Endometrial microvascular endothelial cells (primary cell): ENCODE results near the gene TRAPPC2L. TPM values are rescaled to one million over a fixed set of nuclear protein-coding genes. Genes with fewer than 3 reads are reported as not detected.
"Not testable (repeated sequence)": the region's sequence is repeated elsewhere in the genome, so short reads cannot be mapped to it uniquely, and the experiment has no call there.

Experiments used
- in situ Hi-C: cut with HindIII; loops from 2 replicates; pipeline ENCODE4 v1.10.0; 2017; ENCODE audit warnings: low sequenced_read_pairs, low pct_unique_long_range_greater_than_20kb; ENCODE audit errors: inconsistent ontology term
- total RNA-seq: library from RNA; depleted of rRNA; stranded (reverse); fragments of >200 nt; gene quantifications from one replicate; pipeline ENCODE4 v1.2.3, GENCODE V29; 2015; ENCODE audit errors: inconsistent ontology term

Gene TRAPPC2L
- total RNA-seq, 1 donor from 2014 or later, result 54.1 TPM

GRCh38 chr16:88817785-88818574 lies 38.9 kb upstream of the TRAPPC2L start:
- in situ Hi-C loops, result no loop called here

GRCh38 chr16:88818575-88818874 lies 38.4 kb upstream of the TRAPPC2L start:
- in situ Hi-C loops, result no loop called here

DNA sequence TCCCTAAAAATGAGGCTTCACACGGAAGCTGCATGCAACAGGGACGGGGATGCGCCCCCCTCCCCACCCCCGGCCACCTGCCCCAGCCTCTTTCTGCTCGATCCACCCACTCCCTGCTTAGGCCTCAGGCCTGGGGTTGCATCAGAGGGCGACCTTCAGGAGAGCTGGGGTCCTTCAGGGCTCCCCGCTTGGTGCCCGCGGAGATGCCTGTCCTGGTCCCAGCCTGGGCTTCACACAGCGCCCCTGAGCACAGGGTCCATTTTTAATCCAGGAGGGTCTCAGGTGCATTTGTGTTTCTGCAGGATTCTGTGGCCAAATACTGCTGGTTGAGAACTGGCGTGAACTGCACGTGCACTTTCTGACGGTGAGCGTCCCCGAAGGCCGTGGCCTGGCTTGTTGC lies 37.8 kb upstream of the TRAPPC2L start:
- in situ Hi-C loops, result no loop called here

DNA sequence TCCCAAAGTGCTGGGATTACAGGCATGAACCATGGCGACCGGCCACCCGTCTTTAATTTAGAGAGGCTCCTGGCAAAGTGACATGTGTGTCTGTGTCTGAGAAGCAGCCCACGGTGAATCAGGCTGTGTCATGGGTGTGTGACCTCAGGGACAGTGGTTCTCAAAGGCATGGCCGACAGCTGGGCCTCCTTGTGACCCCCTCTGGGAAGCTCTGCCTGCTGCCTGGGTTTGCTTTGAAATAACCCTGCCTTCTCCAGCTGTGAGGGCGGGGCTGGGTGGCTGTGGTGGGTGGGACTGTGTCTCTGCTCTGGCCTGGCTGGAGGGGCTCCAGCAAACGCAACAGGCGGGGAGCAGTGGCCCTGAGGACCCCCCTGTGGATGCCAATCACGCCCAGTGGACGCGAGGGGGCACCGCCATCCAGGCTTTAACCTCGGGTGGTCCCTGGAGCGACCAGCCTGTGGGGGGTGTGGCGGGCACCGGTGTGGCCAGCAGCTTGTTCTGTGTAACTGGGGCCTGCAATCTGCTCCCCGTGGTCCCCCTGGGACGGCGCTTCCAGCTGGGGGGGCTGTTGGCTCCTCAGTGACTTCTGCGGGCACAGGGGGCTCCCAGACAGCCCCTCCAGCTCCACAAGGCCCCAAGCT lies 36.4 kb upstream of the TRAPPC2L start:
- in situ Hi-C loops, result no loop called here

DNA sequence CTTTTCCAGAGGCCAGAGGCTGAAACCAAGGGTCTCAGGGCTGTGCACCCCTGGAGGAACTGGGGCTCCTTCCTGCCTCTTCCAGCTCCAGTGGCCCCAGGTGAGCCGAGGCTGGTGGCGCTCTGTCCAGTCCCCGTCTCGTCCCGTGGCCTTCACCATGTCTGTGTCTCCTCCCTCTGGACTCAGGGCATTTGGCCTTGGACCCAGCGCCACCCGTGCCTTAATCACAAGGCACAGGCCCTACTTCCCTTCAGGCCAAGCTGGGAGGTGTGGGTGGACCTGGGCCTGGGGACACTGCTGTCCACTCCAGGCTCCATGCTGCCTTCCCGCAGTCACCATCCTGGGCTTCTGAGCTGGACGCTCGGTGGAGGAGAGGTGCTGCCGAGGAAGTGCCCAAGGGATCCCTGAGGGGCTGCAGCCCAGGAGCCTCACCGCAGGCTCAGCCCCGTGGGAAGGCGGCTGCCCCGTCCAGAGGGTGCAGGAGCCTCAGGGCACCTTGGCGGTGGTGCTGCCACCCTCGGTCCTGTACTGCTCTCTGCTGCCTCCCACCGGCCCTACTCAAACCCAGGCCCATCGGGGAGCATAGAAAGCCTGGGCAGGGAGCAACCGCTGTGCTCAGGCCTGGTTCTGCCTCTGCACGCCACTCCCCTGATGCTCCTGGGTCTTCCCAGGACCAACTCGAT lies 35.6 kb upstream of the TRAPPC2L start:
- in situ Hi-C loops, result no loop called here

DNA sequence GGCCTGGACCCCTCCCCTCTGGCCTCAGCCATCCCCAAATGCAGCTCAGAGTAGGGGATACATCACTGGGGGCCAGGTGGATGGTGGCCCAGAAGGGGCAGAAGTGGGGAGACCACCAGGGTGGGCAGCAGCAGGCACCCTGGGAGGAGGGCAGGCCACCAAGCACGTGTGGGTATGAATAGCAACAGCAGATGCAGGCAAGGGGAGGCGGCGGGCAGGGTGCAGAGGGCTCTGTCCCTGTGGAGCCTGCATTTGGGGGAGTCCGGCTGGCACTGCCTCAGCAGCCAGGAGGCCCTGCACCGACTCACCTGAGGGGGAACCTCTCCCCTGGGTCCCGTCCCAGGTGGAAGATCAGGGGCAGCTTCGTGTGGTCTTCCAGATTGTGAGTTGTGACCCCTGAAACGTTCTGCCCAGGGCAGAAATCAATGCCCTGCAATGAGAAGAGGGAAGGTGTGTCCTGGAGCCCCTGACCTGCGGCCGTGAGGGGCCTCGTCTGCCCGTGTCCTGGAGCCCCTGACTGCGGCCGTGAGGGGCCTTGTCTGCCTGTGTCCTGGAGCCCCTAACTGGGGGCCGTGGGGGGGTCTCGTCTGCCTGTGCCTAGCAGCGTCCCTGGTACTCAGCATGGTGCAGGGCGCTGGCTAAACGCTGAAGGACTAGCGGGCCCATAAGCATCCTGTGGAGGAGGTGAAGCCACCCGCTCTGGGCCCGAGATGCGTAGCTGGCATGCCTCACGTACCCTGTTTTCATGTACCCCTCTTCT lies 34.5 kb upstream of the TRAPPC2L start:
- in situ Hi-C loops, result no loop called here

GRCh38 chr16:88823646-88824045 lies 33.3 kb upstream of the TRAPPC2L start:
- in situ Hi-C loops, result not testable (repeated sequence)

DNA sequence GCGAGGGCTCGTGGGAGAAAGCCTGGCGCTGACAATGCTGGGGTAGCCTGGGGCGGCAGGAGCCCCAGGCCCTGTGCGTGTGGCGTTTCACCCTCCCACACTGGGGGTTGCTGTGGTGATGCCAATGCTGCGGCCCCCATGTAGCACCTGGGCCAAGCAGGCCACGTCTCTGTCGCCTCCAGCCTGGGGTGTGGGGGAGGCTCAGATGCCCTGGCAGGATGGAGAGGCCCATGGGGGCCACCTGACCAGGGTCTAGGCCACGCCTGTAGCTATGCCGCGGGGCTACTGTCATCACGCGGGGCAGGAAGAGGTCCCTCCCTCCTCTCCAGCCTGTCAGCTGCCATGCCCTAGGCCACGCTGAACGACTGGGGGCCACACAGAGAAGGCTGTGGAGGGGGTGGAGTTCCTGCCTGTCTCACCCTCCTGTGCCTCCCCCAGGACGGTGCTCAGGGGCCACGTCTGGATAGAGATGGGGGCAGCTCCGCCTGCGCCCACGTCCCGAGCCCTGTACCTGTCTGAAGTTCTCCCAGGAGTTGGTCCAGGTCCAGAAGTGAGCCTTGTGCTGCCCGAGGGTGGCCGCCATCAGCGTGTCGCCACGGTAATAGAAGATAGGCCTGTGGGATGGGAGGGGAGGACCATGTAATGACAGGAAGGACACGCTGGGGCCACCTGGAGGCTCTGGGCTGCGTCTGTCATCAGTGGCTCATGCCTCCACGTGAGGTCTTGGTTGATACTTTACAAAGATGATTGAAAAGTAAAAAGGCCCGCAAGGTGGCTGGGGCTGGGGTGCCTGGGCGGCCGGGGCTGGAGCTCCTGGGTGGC lies 32.5 kb upstream of the TRAPPC2L start:
- in situ Hi-C loops, result no loop called here

DNA sequence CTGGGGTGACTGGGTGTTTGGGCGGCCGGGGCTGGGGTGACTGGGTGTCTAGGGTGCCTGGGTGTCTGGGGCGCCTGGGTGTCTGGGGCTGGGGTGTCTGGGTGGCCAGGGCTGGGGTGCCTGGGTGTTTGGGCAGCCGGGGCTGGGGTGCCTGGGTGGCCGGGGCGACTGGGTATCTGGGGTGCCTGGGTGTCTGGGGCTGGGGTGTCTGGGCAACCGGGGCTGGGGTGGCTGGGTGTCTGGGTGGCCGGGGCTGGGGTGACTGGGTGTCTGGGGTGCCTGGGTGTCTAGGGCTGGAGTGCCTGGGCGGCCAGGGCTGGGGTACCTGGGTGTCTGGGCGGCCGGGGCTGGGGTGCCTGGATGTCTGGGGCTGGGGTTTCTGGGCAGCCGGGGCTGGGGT lies 31.8 kb upstream of the TRAPPC2L start:
- in situ Hi-C loops, result no loop called here

GRCh38 chr16:88826070-88826840 lies 30.7 kb upstream of the TRAPPC2L start:
- in situ Hi-C loops, result no loop called here

DNA sequence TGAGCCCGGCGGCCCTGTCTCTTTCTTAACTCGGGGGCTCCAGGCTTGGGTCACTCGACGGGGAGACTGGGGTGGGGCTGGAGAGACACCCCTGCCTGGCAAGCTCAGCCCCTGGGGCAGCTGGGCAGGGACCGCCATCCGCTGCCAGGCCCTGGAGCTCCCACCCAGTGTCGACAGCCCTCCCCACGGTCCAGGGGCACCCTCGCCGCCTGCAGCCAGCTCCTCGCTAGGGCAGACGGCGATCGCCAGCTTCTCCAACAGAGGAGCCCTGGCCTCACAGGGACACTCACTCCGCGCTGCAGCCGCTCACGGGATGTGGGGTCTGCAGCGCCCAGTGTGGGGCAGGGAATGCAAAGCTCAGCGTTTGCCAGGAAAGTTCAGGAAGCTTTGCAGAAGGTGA lies 29.2 kb upstream of the TRAPPC2L start:
- in situ Hi-C loops, result no loop called here

GRCh38 chr16:88828711-88829110 lies 28.2 kb upstream of the TRAPPC2L start:
- in situ Hi-C loops, result no loop called here

DNA sequence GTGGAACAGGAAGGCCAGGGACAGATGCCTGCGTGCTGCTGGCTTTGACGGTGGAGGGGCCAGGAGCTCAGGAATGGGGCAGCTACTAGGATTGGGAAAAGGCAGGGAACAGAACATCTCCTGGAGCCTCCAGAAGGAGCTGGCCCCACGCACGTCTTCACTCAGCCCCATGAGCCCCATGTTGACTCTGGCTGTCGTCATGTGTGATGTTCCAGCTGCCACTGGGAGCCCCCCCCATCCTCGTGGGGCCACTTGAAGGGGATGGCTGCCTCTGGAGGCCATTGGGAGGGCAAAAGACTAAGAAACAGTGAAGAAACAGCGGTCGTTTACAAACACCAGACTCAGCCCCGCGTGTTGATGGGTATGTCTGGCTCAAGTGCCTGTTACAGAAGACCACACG lies 26.7 kb upstream of the TRAPPC2L start:
- in situ Hi-C loops, result no loop called here

- in situ Hi-C loops, result no loop called here
Measured at GRCh38 chr16:88830783-88831182, 26.1 kb upstream of the TRAPPC2L start.

DNA sequence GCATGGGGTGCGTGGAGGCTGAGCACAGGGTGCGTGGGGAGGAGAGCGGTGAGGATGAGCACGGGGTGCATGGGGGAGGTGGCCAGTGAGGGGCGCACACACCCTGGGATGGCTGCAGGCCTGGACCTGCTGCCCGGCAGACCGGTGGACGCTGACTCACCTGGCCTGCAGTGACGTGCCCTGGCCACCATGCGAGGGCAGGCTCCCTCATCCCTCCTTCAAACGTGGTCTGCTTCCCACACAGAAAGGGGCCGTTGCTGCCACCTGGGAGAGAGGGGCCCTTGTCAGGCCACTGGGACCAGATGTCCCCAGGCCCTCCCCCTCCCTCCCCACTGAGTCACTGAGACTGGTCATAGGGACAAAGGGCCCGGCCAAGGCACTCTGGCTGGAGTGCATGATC lies 25.1 kb upstream of the TRAPPC2L start:
- in situ Hi-C loops, result no loop called here

GRCh38 chr16:88833086-88833485 lies 23.8 kb upstream of the TRAPPC2L start:
- in situ Hi-C loops, result no loop called here

- in situ Hi-C loops, result no loop called here
Measured at GRCh38 chr16:88834670-88835069, 22.3 kb upstream of the TRAPPC2L start.

GRCh38 chr16:88835383-88835782 lies 21.5 kb upstream of the TRAPPC2L start:
- in situ Hi-C loops, result no loop called here
